GM20000 (cell line): ENCODE results near the gene MAPK8IP3.

Experiments used
- DNase-seq: peaks from one replicate; pipeline ENCODE4 v3.0.0; 2012; ENCODE audit warnings: low spot score
- TF ChIP-seq, protein P1 (sequence below): IDR thresholded peaks from 2 replicates; pipeline ENCODE4 v1.5.1; 2012; ENCODE audit warnings: mild to moderate bottlenecking, control low read depth; ENCODE audit errors: extremely low read depth, missing control alignments

Gene MAPK8IP3

GRCh38 chr16:1706386-1707192 is 594 bp downstream of the MAPK8IP3 start:
- TF ChIP-seq, protein P1, sequence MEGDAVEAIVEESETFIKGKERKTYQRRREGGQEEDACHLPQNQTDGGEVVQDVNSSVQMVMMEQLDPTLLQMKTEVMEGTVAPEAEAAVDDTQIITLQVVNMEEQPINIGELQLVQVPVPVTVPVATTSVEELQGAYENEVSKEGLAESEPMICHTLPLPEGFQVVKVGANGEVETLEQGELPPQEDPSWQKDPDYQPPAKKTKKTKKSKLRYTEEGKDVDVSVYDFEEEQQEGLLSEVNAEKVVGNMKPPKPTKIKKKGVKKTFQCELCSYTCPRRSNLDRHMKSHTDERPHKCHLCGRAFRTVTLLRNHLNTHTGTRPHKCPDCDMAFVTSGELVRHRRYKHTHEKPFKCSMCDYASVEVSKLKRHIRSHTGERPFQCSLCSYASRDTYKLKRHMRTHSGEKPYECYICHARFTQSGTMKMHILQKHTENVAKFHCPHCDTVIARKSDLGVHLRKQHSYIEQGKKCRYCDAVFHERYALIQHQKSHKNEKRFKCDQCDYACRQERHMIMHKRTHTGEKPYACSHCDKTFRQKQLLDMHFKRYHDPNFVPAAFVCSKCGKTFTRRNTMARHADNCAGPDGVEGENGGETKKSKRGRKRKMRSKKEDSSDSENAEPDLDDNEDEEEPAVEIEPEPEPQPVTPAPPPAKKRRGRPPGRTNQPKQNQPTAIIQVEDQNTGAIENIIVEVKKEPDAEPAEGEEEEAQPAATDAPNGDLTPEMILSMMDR, result no peak
- peak; percentile 80 for DNase-seq

DNA sequence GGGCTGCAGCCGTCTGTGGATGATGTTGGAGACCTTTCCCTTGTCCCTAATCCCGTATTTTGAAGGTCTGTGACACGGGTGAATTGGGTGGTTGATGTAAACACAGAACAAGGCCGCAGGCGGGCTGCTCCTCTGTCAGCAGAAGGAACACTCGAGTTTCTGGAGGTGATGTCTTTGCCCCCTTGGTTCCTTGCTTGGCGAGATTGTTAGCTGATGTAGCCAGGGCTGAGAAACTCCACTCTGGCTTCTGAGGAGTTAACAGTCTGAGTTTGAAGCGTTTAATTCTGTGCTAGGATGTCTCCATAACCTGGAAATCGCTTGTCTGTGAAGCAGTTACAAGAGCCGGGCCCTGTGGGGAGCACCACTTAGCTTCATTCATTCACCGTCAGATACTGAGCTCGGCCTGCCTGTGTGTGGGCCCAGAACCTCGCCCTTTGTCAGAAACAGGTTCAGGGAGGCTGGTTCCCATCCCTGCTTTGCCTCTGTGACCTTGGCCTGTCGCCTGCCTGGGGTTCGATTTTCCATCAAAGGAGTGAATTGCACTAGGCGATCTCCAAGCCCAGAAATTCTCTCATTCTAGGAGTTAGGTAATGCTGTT is 1.3 kb downstream of the MAPK8IP3 start:
- DNase-seq, result peak; percentile 51
- TF ChIP-seq, protein P1, result no peak

DNA sequence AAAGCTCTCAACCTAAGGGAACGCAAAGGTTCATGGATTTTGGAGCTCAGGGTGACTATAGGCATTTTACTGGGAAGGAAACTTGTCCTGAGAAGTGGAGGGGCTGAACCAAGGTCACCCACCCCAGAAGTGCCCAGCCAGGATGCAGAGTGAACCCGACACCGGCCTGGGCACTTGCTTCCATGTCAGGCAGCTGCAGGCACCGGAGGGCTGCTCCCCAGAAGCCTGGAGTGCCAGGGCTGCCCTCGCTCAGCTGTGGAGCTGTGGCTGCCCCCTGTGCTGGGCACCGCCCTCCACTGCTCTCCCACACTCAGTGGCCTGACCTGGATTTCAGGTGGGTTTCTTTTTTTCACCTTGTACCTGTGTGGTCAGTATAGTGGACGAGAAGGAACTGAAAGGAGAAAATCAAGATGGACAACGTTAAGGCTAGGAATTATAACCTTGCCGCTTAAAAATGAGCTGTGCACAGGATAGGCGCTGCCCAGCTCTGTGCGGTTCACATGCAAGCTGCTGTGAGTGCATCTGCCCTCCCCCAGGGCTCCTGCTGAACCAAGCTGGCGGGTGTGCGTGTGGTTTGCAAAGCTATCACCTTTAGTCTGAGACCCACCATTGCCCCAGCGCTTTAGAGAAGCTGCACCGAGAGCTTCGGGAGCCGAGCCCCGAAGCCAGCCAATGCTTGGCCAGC is 2.2 kb downstream of the MAPK8IP3 start:
- DNase-seq, result no peak
- TF ChIP-seq, protein P1, result no peak

GRCh38 chr16:1708768-1709180 is 2.8 kb downstream of the MAPK8IP3 start:
- DNase-seq, result no peak
- TF ChIP-seq, protein P1, result no peak

DNA sequence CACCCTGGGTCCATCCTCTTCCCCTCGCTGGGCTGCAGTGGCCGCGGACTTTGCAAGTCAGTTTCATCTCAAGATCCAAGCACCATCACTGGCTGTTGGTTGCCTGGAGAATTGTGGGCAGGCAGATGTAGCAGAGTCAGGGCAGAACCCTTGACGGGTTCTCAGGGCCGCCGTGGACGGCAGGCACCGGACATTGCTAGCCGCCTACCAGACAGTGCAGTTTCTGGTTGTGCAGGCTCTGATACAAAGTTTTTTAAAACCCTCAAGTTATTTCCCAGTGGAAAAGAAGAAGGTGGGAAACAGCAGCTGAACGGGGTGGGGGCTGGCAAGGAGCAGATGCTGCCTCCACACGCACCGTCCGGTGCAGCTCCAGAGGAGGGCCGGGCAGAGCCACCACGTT is 3.4 kb downstream of the MAPK8IP3 start:
- no peak for DNase-seq
- TF ChIP-seq, protein P1, result no peak

- TF ChIP-seq, protein P1, result no peak
- DNase-seq, result no peak
Observed at GRCh38 chr16:1710811-1711507, 5.0 kb downstream of the MAPK8IP3 start.
